IMR-90 (cell line): ENCODE results near the gene CIAO2B. TPM values are rescaled to one million over a fixed set of nuclear protein-coding genes. Genes with fewer than 3 reads are reported as not detected.

ENCODE experiments used
- ATAC-seq: fragments of 200-7000 bp; cut with Tn5 transposase; 2 replicates; pipeline ENCODE4 v1.9.1; 2020; ENCODE audit warnings: low read depth, mild to moderate bottlenecking, moderate library complexity
- BruUV-seq: library from RNA; stranded (reverse); fragments of 400-500 nt; replicated peaks from 2 replicates; lab custom pipeline; 2021; lab: Mats Ljungman, UMichigan
- CTCF ChIA-PET: fragments of 300-600 bp; formaldehyde crosslinking; extraction: SDS; loops from one replicate; lab custom pipeline; 2021; ENCODE audit warnings: antibody characterized with exemption; lab: Yijun Ruan, JAX
- POLR2A ChIA-PET: fragments of 300-600 bp; sonication (Branson Sonifier 250); formaldehyde crosslinking; loops from one replicate; lab custom pipeline; 2022; ENCODE audit warnings: antibody characterized with exemption; ENCODE audit not compliant: unreplicated experiment; lab: Charles Lee
- DNase-seq: peaks from one replicate; pipeline ENCODE4 v3.0.0; 2013
- H2AFZ ChIP-seq: replicated peaks from 2 replicates; pipeline ENCODE3; 2013; ENCODE audit warnings: low read length, mild to moderate bottlenecking; ENCODE audit not compliant: poor library complexity
- H2AK5ac ChIP-seq: 2 replicates; pipeline ENCODE4 v1.6.1; 2013; ENCODE audit warnings: low read depth, low read length, inconsistent platforms
- H2AK9ac ChIP-seq: replicated peaks from 2 replicates; pipeline ENCODE3; 2013; ENCODE audit warnings: mild to moderate bottlenecking, low read depth, low read length, moderate library complexity; ENCODE audit not compliant: poor library complexity
- H2BK120ac ChIP-seq: 2 replicates; pipeline ENCODE4 v1.6.1; 2013; ENCODE audit warnings: low read depth, low read length, inconsistent platforms
- H2BK15ac ChIP-seq: 3 replicates; pipeline ENCODE4 v1.6.1; 2013; ENCODE audit warnings: low read depth, low read length, inconsistent platforms
- H2BK20ac ChIP-seq: 2 replicates; pipeline ENCODE4 v1.6.1; 2013; ENCODE audit warnings: low read depth, mild to moderate bottlenecking, inconsistent platforms, low read length, moderate library complexity
- H2BK5ac ChIP-seq: 2 replicates; pipeline ENCODE4 v1.6.1; 2013; ENCODE audit warnings: mild to moderate bottlenecking, low read depth, low read length, inconsistent platforms; ENCODE audit not compliant: poor library complexity, severe bottlenecking
- H3K14ac ChIP-seq: replicated peaks from 2 replicates; pipeline ENCODE4 v1.6.1; 2013; ENCODE audit warnings: low read depth, low read length, inconsistent platforms
- H3K18ac ChIP-seq: 2 replicates; pipeline ENCODE4 v1.6.1; 2013; ENCODE audit warnings: low read depth, low read length, control low read depth
- H3K23ac ChIP-seq: 2 replicates; pipeline ENCODE4 v1.6.1; 2013; ENCODE audit warnings: low read depth, low read length, inconsistent platforms
- H3K27ac ChIP-seq: 2 replicates; pipeline ENCODE4 v1.5.1; 2013; ENCODE audit warnings: mild to moderate bottlenecking, control low read depth, low read length; ENCODE audit not compliant: insufficient read depth
- H3K27me3 ChIP-seq: 2 replicates; pipeline ENCODE4 v1.6.1; 2013; ENCODE audit warnings: low read length; ENCODE audit not compliant: control insufficient read depth, insufficient read depth
- H3K36me3 ChIP-seq: 2 replicates; pipeline ENCODE4 v1.6.1; 2013; ENCODE audit warnings: low read length, mixed read lengths; ENCODE audit not compliant: control insufficient read depth, insufficient read depth
- H3K4ac ChIP-seq: 2 replicates; pipeline ENCODE4 v1.6.1; 2013; ENCODE audit warnings: low read depth, low read length, inconsistent platforms
- H3K4me1 ChIP-seq: 2 replicates; pipeline ENCODE4 v1.6.1; 2013; ENCODE audit warnings: low read length, mixed read lengths; ENCODE audit not compliant: control insufficient read depth, insufficient read depth
- H3K4me2 ChIP-seq: 2 replicates; pipeline ENCODE4 v1.6.1; 2013; ENCODE audit warnings: low read depth, mild to moderate bottlenecking, control low read depth, low read length, moderate library complexity
- H3K4me3 ChIP-seq: 2 replicates; pipeline ENCODE4 v1.5.1; 2013; ENCODE audit warnings: low read depth, mild to moderate bottlenecking, control low read depth, low read length, moderate library complexity; ENCODE audit not compliant: insufficient read depth
- H3K56ac ChIP-seq: 2 replicates; pipeline ENCODE4 v1.6.1; 2013; ENCODE audit warnings: low read length, inconsistent platforms; ENCODE audit not compliant: insufficient read depth; ENCODE audit errors: extremely low read depth
- H3K79me1 ChIP-seq, 2 experiments: 2 replicates each; pipeline ENCODE4 v1.6.1; 2013; ENCODE audit warnings: low read length in 2 of 2, inconsistent platforms in 1 of 2, low read depth in 1 of 2
- H3K9ac ChIP-seq: 2 replicates; pipeline ENCODE4 v1.6.1; 2013; ENCODE audit warnings: low read depth, low read length, control low read depth
- H3K9me1 ChIP-seq: 2 replicates; pipeline ENCODE4 v1.6.1; 2013; ENCODE audit warnings: low read length, inconsistent platforms; ENCODE audit not compliant: insufficient read depth
- H3K9me3 ChIP-seq: 2 replicates; pipeline ENCODE4 v1.6.1; 2013; ENCODE audit warnings: low read length; ENCODE audit not compliant: control insufficient read depth, insufficient read depth
- H4K20me1 ChIP-seq: 2 replicates; pipeline ENCODE4 v1.6.1; 2013; ENCODE audit warnings: low read length, inconsistent platforms; ENCODE audit not compliant: insufficient read depth
- H4K5ac ChIP-seq: 2 replicates; pipeline ENCODE4 v1.6.1; 2013; ENCODE audit warnings: mild to moderate bottlenecking, low read depth, low read length, control low read depth
- H4K8ac ChIP-seq, 2 experiments: 2 replicates each; pipeline ENCODE4 v1.6.1; 2013; ENCODE audit warnings: low read depth in 2 of 2, low read length in 2 of 2, control low read depth in 1 of 2, inconsistent platforms in 1 of 2
- H4K91ac ChIP-seq: 2 replicates; pipeline ENCODE4 v1.6.1; 2013; ENCODE audit warnings: low read depth, low read length, inconsistent platforms; ENCODE audit not compliant: insufficient read depth
- BHLHE40 ChIP-seq: fragments of 150-350 bp; IDR thresholded peaks from 2 replicates; pipeline ENCODE4 v1.6.1; 2016; ENCODE audit warnings: mild to moderate bottlenecking, low read depth, low read length
- CHD1 ChIP-seq: IDR thresholded peaks from 2 replicates; pipeline ENCODE4 v1.6.1; 2012; ENCODE audit warnings: low read depth, low read length, improper control_type of control experiment
- CTCF ChIP-seq: conservative IDR thresholded peaks from 2 replicates; pipeline ENCODE4 v1.5.1; 2012; ENCODE audit warnings: mild to moderate bottlenecking, low read depth, low read length, improper control_type of control experiment
- ELK1 ChIP-seq: fragments of 150-350 bp; IDR thresholded peaks from 2 replicates; pipeline ENCODE4 v1.6.1; 2016; ENCODE audit warnings: low read depth, mild to moderate bottlenecking, low read length, moderate library complexity, borderline replicate concordance
- FOS ChIP-seq: fragments of 150-350 bp; IDR thresholded peaks from 2 replicates; pipeline ENCODE4 v1.6.1; 2016; ENCODE audit warnings: low read depth, low read length
- MAFK ChIP-seq: IDR thresholded peaks from 2 replicates; pipeline ENCODE4 v1.6.1; 2012; ENCODE audit warnings: low read depth, low read length, improper control_type of control experiment
- MAZ ChIP-seq: IDR thresholded peaks from 2 replicates; pipeline ENCODE4 v1.6.1; 2012; ENCODE audit warnings: low read depth, mild to moderate bottlenecking, low read length, improper control_type of control experiment, moderate library complexity, borderline replicate concordance
- MXI1 ChIP-seq: IDR thresholded peaks from 2 replicates; pipeline ENCODE4 v1.6.1; 2012; ENCODE audit warnings: low read depth, mild to moderate bottlenecking, low read length, moderate library complexity, borderline replicate concordance
- NFE2L2 ChIP-seq: fragments of 150-350 bp; IDR thresholded peaks from 2 replicates; pipeline ENCODE4 v1.6.1; 2016; ENCODE audit warnings: low read depth, mild to moderate bottlenecking, low read length
- POLR2A ChIP-seq: IDR thresholded peaks from 2 replicates; pipeline ENCODE4 v1.6.1; 2012; ENCODE audit warnings: mild to moderate bottlenecking, low read depth, low read length
- RAD21 ChIP-seq: IDR thresholded peaks from 2 replicates; pipeline ENCODE4 v1.6.1; 2012; ENCODE audit warnings: low read length, improper control_type of control experiment
- RCOR1 ChIP-seq: IDR thresholded peaks from 2 replicates; pipeline ENCODE4 v1.6.1; 2012; ENCODE audit warnings: mild to moderate bottlenecking, low read length, improper control_type of control experiment; ENCODE audit not compliant: insufficient replicate concordance
- RFX5 ChIP-seq: IDR thresholded peaks from 2 replicates; pipeline ENCODE4 v1.8.0; 2012; ENCODE audit warnings: low read depth, mild to moderate bottlenecking, low read length, moderate library complexity
- SMC3 ChIP-seq: fragments of 150-350 bp; IDR thresholded peaks from 2 replicates; pipeline ENCODE4 v1.6.1; 2016; ENCODE audit warnings: low read depth, mild to moderate bottlenecking, antibody characterized with exemption, low read length, moderate library complexity
- WGBS, 2 experiments: methylation state at CpG; one replicate each; pipeline versions ENCODE4 v1.1.5 to v1.1.7; 2013; ENCODE audit warnings: missing lambda C conversion rate in 2 of 2; ENCODE audit not compliant: insufficient read length in 1 of 2; ENCODE audit errors: extremely low coverage in 2 of 2; 5-methylcytosine and 5-hydroxymethylcytosine counted together
- dilution Hi-C: fragments of 300-500 bp; cut with HindIII; formaldehyde crosslinking; loops from one replicate; pipeline ENCODE4 v1.14.3; 2018; ENCODE audit warnings: low sequenced_read_pairs; ENCODE audit not compliant: unreplicated experiment
- in situ Hi-C: fragments of 300-500 bp; cut with MboI; formaldehyde crosslinking; loops from 3 replicates; pipeline ENCODE4 v1.14.3; 2019; ENCODE audit warnings: low sequenced_read_pairs, inconsistent platforms, mixed read lengths
- intact Hi-C: fragments of 100-400 bp; cut with micrococcal nuclease; formaldehyde crosslinking; loops from 2 replicates; pipeline ENCODE4 v1.10.0; 2022
- polyA plus RNA-seq, 3 experiments: library from polyadenylated mRNA; depleted of rRNA; stranded (reverse); fragments of >200 nt; gene quantifications; 2 replicates each; pipeline ENCODE4 v1.2.3, GENCODE V29; 2012; ENCODE audit warnings: low replicate concordance in 1 of 3
- total RNA-seq: library from RNA; depleted of rRNA; stranded (reverse); fragments of >200 nt; gene quantifications from 2 replicates; pipeline ENCODE4 v1.2.3, GENCODE V29; 2012
- TF ChIP-seq, protein P1 (sequence below): fragments of 150-350 bp; IDR thresholded peaks from 2 replicates; pipeline ENCODE4 v1.6.1; 2017; ENCODE audit warnings: mild to moderate bottlenecking, antibody characterized with exemption, low read length, low read depth

CIAO2B gene
- total and polyA plus RNA-seq, 2 of the 4 experiments (the other 2 are of a cell fraction): 148 to 234 TPM

DNA sequence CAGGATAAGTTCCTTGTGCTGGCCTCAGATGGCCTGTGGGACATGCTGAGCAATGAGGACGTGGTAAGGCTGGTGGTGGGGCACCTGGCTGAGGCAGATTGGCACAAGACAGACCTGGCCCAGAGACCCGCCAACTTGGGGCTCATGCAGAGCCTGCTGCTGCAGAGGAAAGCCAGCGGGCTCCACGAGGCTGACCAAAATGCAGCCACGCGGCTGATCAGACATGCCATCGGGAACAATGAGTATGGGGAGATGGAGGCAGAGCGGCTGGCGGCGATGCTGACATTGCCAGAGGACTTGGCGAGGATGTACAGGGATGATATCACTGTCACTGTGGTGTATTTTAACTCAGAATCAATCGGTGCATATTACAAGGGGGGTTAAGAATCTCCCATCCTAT, 48.7 kb downstream of the CIAO2B start:
- DNase-seq (no peak), ATAC-seq (no peak)
- no peak overlapping the region for H3K4me3 ChIP-seq
- no peak overlapping the region; the same call in 1 of the 2 replicates for H4K5ac ChIP-seq
- no peak overlapping the region for H4K8ac ChIP-seq
- intact Hi-C loops: no loop called here
- H3K79me1 ChIP-seq: peaks cover 15 to 48% of the 10 kb centered on the region in 2 experiments
- no peak overlapping the region for H3K14ac ChIP-seq
- peak overlapping the region; percentile 5; the same call in 1 of the 2 replicates for H2BK120ac ChIP-seq
- no TSS peak for BruUV-seq
- peaks cover 13% of the 10 kb centered on the region for H3K9me1 ChIP-seq
- peak overlapping the region; percentile 6 for H2AK9ac ChIP-seq
- H2AFZ ChIP-seq: no peak overlapping the region
- H4K20me1 ChIP-seq: peaks cover 10% of the 10 kb centered on the region; the same call in 1 of the 2 replicates
- WGBS, 2 experiments: 95% methylated on average over 4 of the region's 12 CpGs; no CpG with 5 or more reads in 1 of the 2 experiments
- peaks cover 16% of the 10 kb centered on the region for H3K36me3 ChIP-seq
- 0 out of 2 replicates have a peak overlapping the region, but pooled peaks have one; percentile 1 for H2BK20ac ChIP-seq
- H3K27me3 ChIP-seq: no peaks in the 10 kb centered on the region
- dilution Hi-C loops: no loop called here
- no peak overlapping the region for H3K56ac ChIP-seq
- peak overlapping the region; percentile 63; the same call in 1 of the 2 replicates for H2AK5ac ChIP-seq
- TF ChIP-seq POLR2A (no peak), MXI1 (no peak), FOS (no peak), MAFK (no peak), RAD21 (no peak), CHD1 (no peak), BHLHE40 (no peak), NFE2L2 (no peak), RFX5 (no peak), RCOR1 (no peak), MAZ (no peak), ELK1 (no peak), CTCF (no peak), SMC3 (no peak)
- TF ChIP-seq, protein P1, sequence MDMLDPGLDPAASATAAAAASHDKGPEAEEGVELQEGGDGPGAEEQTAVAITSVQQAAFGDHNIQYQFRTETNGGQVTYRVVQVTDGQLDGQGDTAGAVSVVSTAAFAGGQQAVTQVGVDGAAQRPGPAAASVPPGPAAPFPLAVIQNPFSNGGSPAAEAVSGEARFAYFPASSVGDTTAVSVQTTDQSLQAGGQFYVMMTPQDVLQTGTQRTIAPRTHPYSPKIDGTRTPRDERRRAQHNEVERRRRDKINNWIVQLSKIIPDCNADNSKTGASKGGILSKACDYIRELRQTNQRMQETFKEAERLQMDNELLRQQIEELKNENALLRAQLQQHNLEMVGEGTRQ: no peak
- H3K4me2 ChIP-seq: no peak overlapping the region
- no peak overlapping the region; the same call in 1 of the 2 replicates for H4K91ac ChIP-seq
- no peak overlapping the region; the same call in 1 of the 2 replicates for H3K18ac ChIP-seq
- ChIA-PET POLR2A (interaction anchor here (0.9 kb wide), 1 partner anchor 13 kb away, joined by 4 read pairs; no protein-coding TSS in a partner anchor), CTCF (interaction anchor here (1.0 to 2.2 kb wide), 2 partner anchors 10 to 12 kb away, joined by 4 to 9 read pairs; no protein-coding TSS in a partner anchor)
- in situ Hi-C loops: no loop called here
- H2BK15ac ChIP-seq: no peak overlapping the region
- peaks cover 16% of the 10 kb centered on the region for H3K4me1 ChIP-seq
- no peak overlapping the region for H3K9ac ChIP-seq
- H3K4ac ChIP-seq: peak overlapping the region; percentile 24
- peak overlapping the region; percentile 26; the same call in 1 of the 2 replicates for H3K27ac ChIP-seq
- H3K9me3 ChIP-seq: no peaks in the 10 kb centered on the region
- H2BK5ac ChIP-seq: peak overlapping the region; percentile 66
- no peak overlapping the region for H3K23ac ChIP-seq
